NOMO-1 treated with DMSO at 0.1 percent for 48 hours (cell line): ENCODE results near the gene RASGEF1C.
"Not testable (repeated sequence)": the region's sequence is repeated elsewhere in the genome, so short reads cannot be mapped to it uniquely, and the experiment has no call there.

Experiments used
- DNase-seq: peaks from one replicate; lab custom pipeline; 2025; ENCODE audit not compliant: unreplicated experiment; lab: John Stamatoyannopoulos, UW

Gene RASGEF1C

DNA sequence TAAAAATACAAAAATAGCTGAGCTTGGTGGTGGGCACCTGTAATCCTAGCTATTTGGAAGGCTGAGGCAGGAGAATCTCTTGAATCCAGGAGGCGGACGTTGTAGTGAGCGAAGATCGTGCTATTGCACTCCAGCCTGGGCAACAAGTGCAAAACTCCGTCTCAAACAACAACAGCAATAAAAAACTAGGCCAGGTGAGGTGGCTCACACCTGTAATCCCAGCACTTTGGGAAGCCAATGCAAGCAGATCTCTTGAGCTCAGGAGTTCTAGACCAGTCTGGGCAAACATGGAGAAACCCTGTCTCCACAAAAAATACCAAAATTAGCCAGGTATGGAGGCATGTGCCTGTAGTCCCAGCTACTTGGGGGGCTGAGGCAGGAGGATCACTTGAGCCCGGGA is 84.3 kb downstream of the RASGEF1C start:
- not testable (repeated sequence) for DNase-seq

DNA sequence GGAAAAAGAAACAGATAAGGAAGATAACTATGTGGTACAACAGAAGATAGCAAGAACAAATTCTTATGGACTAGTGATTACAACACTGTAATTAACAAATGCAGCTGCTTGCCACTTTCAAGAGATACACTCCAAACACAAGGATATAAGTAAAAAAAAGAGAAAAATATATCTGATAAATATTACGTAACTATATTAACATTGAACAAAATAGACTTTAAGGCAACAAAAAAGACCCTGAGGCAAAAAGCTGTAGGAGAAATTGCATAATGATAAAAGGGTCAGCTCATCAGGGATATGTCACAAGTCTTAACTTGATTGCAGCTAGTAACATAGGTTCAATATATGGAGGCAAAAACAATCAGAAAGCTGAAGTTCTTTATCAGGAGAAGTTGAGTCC is 86.1 kb downstream of the RASGEF1C start:
- no peak for DNase-seq

DNA sequence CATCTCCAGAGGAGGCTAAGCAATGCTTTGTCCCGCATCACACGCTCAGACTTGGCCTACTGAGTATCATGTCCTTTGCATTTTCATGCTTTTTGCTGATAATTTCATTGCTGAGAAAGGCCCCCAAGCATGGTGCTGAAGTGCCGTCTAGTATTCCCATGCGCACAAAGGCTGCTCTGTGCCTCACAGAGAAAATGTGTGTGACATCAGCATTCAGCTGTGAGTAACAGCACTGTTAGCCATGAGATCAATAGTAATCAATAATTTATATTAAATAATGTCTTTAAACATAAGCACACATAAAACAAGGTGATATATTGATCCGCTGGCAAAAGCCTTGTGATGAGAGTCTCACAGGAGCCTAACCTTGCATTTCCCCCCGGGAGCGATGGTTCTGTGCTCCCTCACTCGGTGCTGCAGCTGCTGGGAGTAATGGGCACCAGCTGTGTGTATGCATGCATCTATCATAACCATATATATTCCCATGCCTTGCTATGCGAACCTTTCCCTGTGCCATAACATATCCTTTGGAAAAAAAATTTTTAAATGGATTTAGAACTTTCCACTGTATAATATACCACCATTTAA is 87.1 kb downstream of the RASGEF1C start:
- no peak for DNase-seq

DNA sequence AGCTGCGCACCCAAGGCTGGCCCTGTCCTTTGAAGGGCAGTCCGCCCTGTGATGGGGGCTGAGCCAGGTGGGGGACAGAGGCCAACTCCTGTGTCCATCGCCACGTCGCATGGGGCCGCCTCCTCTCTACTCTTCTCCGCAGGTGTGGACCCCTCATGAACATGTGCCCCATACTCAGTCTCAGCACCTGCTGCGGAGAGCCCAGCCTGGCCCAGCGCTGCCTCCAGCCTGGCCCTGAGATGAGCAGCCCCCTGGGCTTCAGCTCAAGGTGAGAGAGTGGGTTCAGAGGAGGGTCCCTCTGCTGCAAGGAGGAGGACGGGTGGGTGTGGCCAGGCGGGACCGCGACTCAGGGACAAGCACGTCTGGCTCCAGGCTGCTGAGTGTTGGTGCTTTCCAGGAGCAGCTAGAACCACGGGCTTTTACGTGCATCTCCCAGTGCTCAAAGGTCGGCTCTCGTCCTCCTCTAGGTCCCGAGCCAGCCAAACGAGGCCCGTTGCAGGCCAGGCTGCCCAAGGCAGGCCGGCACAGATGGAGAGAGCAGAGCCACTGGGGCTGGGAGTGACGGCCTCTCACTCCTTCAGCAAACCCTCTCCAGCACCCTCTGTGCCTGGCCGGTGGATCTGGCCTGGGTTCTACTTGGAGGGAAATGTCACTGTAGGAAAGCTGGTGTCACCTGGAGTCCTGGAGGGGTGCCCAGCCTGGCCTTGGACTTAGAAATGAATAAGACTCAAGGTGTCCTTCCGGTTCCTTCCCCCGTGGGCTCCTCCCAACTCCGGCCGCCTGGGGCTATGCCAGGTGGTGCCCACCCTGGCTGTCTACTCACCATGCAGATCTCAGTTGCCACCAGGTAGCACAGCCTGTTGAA is 88.5 kb downstream of the RASGEF1C start:
- no peak for DNase-seq

DNA sequence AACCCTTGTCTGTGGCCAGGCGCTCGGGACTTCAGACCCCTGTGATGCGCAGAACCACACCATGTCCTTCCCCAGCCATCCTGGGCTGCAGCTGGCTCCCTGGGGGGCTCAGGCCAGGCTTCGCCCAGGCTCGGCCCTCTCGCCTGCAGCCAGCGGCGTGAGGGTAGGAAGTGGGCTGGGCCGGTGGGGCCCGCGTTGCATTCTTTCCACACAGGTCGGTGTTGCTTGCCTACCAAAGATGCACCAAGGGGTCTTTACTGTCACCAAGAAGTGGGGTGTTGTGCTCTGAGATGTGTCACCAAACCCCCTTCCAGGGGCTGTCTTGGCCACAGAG is 89.1 kb downstream of the RASGEF1C start:
- DNase-seq, result no peak

DNA sequence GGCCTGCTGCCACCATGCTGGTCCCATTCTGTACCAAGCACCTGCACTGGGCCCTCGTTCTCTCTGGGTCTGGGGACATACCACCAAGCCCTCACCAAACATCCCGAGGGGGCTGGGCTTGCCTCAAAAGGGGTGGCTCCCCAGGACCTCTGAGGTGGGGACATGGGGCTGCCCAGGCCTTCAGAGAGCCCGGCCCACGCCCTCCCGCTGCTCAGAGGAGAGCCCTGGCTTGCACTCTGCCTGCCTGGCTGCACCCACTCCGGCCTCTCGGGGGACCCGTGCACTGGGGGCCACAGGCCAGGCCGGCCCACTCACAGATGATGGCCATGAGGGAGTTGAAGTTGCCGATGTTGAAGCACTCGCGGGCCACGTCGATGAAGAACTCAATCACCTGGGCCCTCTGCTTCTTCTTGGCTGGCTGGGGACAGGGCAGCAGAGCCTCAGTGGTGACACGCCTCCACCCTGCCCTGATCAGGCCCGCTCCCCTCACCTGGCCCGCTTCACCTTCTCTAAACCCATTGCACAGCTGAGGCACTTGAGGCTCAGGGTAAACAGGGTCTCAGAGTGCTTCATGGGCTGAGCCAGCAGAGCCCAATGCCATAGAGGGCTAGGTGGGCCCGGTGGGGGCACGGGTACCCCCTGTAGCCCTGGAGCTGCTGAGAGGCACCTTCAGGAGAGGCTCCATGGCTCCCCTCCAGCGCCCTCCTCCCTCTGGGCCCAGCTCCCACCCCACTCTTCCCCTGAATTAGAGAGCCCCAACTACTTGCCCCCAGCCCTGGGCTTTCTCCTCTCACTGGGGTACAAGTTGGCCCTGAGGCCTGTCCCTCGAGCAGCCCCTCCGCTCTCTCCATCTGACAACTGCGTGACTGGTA is 89.7 kb downstream of the RASGEF1C start:
- DNase-seq, result no peak

DNA sequence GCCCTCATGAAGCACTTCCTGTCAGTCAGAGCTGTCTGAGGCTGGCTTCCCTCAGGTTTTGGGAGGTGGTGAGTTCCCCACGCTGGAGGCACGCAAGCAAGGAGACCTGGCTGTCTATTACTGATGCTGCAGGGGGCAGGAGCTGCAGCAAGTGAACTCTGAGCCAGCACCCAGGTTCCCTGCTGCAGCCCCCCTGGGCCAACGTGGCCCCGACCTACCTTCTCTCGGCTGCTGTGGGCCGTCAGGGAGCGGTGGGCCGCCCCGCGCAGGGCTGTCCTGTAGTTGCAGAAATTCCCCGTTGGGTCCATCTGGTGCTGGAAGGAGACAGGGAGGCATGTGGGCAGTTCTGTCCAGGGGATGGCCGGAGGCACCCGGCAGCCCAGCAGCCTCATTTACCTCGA is 90.6 kb downstream of the RASGEF1C start:
- no peak for DNase-seq

DNA sequence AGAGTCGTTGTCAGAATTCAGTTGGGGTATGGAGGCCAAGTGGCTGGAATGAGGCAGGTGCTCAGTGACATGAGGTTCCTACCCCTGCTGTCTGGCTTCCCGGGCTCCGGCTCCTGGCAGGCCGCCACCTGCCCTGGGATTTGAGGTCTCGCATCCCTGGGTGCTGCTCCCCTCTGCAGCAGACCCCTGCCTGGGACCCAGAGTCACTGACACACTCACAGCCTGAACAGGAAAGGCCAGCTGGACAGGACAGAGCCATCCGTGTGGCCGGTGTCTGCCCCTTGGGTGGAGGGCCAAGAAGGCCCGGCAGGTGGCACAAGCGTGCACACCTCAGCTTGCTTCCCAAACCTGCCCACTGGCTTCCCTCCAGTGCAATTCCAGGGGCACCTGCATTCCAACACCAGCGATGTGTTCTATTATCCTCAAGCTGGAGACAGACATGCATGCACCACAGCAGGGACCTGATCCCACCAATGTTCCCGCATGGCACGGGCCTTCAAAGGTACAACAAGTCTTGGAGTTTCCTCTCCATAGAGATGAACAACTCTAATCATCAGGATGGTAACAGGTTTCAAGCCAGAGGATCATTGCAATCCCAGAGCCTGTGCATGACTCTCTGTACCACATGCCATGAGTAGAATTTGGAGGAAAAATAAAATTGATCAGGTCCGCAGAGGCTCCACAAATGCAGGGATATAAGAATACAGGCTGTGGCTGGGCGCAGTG is 91.8 kb downstream of the RASGEF1C start:
- DNase-seq, result no peak

DNA sequence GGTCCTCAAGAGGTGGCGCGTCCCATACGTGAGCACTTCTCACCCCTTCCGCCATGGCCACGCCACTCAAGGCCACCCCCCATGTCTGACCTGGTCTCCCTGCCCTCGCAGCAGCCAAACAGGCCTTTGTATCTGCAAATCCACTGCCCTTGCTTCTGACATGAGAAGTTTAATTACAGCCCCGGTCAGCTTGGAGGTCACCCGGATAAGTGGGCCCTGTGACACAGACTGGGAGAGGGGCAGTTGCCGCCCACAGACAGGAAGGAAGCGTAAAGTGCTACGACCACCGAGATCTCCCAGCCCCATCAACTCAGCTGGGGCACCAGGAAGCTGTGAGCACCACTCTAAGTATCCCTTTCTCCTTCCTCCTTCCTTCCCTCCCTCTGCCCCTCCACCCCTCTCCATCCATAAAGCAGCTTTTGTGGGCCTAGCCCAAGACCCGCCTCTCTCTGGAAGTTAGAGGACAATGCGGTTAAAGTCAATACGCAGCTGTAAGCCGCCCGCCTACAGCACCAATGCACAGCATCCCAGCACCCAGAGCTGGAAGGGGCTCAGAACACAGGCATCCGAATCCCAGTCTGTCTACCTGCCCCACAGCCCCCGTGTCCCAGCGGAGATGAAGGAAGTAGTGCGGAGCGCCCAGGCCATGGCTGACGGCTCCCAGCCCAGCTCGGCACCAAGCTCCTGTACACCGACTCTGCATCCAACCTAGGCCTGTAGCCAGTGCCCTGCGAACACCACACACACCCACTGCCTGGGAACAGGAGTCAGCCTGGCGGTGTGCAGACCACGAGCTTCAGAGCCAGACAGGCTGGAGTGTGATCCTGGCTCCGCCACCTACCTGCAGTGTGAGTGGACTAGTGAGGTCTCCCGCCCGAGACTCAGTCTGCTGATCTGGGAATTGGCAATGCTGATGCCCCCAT is 92.7 kb downstream of the RASGEF1C start:
- no peak for DNase-seq

DNA sequence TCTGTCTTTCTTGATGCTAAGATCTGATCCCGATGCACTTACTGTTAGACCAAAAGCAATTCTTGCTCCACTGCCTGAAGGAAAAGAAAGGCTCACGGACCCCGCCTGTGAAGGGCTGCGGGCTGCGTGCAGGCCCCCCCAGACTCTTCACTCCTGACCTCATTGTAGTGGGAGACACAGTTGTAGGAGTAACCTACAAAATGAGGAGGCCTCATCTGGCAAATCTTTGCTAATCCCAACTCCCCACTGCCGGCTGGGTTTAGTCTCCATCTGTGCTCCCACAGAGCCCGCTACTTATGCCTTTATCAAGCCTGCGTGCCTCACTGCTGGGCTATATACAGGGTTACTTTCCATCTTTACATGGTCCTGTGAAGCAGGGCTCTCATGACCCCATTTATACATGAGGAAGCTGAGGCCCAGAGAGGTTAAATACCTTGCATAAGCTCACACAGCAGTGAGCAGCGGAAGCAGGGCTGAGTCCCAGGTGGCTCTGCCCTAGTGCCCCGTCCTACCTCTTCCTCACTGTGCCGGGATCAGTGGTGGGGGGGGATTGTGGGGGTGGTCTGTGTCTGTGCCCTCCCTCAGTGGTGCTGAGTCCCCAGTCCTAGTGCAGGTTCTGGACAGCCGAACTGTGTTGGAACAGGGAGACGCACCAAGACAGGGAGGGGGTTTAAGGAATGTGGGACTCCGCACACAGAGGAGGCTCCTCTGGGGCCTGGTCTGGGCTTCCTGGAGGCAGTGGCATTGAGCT is 93.5 kb downstream of the RASGEF1C start:
- DNase-seq, result no peak

DNA sequence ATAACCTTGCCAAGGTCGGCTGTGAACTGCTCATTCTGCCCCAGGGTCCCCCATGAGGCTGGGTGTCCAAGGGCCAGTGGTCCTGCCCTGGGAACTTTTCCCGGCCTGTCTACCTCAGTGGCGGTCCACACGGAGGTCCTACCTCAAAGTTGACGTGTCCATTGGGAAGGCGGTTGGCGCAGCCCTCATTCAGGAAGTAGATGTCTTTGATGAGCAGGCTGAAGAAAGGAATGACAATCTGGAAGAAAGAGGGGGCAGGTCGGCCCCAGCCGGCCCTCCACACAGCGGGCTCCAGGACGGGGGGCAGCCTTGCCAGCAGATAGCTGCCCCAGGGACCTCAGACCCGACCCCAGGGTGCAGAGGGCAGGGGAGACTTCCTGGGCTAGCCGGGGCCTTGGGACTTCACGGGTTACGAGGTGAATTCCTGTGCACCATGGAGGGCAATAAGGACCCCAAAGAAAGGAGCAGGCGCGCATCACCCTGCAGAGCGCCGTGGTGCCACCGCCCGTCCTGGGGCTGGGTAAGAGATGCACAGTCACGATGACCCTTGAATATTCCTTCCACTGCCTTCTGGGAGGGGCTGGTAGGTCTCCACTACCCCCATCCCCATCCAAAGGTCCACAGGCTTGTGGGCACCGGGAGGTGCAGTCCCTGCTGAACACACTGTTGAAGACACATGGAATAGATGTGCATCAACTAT is 94.6 kb downstream of the RASGEF1C start:
- DNase-seq, result no peak

DNA sequence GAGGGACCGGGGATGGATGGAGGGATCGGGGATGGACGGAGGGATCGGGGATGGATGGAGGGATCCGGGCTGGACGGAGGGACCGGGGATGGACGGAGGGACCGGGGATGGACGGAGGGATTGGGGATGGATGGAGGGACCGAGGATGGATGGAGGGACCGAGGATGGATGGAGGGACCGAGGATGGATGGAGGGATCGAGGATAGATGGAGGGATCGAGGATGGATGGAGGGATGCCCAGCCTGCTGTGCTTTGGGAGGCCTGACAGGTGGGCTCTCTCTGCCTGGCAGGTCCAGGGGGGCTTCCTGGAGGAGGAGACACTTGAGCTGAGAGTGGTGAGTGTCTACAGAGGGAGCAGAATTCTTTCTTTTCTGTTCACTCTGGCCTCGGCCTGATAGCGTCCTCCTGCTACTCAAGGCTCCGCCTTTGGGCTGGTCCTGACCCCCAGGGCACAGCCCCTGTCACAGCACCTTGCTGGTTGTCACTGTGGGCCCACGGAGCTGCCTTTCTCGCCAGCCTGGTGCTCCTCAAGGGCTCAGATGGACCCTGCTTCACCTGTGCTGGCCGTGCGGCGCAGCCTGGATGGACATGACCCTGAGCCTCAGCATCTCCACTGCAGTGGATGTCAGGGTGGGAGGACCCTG is 95.2 kb downstream of the RASGEF1C start:
- DNase-seq, result no peak

DNA sequence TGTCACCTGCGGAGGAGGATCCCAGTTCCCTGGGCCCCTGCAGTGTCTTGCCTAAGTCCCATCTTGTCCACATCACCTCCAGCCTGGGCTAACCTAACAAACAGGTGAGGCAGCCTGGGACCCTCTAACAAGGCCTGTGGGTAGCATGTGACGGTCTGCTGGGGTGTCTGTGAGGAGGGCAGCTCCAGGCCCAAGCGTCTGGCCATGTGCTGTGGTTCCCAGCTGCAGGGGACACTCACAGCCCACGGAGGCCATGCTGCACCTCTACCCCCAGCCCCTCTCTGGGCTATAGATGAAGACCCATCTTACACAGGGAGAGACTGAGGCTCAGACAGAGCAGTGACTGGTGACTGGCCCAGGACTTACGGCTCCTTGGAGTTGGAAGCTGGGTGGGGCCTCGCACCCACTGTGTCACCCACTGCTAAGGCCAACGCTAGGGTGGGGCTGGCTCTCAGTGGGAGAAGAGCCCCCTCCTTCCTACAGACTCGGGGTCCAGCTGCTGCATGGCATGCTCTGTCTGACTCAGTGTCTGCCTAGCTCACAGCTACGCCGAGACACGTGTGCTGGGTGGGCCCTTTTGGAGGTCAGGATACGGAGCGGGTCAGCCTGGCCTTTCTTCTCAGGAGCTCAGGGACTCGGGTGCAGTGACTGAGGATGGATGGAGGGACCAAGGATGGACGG is 96.7 kb downstream of the RASGEF1C start:
- no peak for DNase-seq

DNA sequence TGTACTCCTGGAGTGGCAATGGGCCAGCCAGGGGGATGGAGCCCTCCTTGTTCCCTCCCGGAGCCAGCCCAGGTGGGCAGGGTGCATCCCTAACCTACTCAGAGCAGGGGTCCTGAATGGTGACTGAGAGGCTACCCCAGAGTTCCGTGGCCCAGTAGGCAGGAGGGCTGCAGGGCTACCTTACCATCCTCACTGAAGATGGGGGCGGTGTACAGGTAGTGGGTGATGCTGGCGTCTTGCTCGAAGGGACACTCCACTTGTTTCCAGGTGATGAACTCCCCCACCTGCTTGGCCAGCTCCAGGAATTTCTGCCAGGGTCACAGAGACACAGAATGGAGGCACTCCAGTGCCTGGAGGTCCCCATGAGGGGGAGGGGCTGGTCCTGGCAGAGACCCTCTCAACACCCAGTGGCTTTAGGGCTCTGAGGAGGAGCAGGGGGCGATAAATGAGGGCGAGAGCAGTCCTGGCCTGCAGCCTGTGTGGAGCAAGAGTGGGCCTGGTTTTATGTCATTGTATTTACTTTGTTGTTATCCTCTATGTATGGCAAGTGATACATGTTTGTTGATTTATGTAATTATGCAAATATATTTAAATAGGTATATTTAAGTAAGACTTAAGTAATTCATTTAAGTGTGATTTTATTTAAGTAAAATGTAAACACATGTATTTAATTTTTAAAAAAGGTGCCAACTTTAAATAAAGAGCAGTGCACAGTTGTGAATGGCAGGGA is 97.6 kb downstream of the RASGEF1C start:
- DNase-seq, result no peak

DNA sequence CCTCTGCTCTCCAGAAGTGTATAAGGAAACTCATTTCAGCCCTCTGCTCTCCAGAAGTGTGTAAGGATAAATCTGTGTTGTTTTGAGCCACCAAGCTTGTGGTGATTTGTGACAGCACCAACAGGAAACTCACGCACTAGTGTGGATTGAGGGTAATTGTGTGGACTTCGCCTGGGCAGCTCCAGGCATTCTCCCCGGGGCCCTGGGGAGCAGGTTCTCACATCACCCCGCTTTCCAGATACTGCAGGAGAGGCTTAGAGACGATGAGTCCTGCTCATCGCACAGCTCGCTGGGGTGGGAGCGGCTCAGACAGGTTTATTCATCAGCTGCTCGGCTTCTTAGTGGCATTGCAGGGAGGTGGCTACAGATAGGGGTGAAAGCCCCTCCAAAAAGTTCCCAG is 99.1 kb downstream of the RASGEF1C start:
- no peak for DNase-seq

DNA sequence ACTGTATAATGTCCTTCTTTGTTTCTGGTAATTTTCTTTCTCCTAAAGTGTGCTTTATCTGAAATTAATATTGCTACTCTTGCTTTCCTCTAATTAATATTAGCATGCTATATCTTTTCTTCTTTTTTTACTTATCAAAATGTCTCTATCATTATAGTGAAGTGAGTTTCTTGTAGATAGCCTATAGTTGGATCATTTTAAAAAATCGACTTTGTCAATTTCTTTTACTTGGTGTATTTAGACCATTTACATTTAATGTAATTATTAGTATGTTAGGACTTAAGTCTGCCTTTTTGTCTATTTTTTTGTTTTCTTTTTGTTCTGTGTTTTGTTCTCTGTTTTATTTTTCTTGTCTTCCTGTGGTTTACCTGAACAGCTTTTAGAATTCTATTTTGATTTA is 102.0 kb downstream of the RASGEF1C start:
- no peak for DNase-seq

DNA sequence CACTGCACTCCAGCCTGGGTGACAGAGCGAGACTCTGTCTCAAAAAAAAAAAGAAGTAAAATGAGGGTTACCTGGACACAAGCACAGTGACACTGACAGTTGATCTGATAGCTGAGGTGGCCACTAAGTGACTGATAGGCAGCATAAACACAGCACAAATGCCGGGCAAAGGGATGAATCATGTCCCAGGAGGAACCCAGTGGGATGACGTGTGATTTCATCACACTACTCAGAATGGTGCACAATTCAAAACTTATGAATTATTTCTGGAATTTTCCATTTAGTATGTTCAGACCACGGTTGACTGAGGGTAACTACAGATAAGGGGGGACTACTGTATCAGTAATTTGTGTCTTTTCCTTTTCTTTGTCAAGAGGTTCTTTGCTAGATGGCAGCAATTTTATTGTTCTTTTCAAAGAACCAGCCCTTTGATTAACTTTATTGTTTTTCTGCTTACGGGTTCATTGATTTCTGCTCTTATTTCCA is 103.1 kb downstream of the RASGEF1C start:
- DNase-seq, result no peak
